AG08396 (cell line): ENCODE measurements around the gene ERI3.

Experiments used
- DNase-seq: peaks from one replicate; pipeline ENCODE4 v3.0.0; 2012; ENCODE audit warnings: low spot score, mixed read lengths

The ERI3 gene

GRCh38 chr1:44261171-44261817, 93.8 kb downstream of the ERI3 start:
- no peak for DNase-seq

DNA sequence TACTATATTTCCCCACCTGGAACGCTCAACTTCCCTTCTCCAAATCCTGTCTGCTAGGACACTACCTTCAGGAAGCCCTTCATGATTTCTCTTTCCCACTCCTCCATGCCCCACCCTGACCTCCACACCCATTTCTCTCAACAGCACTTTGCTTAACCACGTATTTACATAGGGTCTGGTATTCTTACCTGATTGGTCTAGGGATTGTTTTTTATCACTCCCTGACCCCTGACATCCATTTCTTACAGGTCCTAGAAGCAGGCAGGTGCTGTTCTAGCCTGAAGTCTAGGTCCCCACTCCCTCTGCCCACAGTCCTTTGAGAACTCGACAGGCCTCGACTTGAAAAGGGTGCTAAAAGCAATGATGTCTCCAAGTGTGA, 94.3 kb downstream of the ERI3 start:
- no peak for DNase-seq

GRCh38 chr1:44259090-44259489, 96.0 kb downstream of the ERI3 start:
- no peak for DNase-seq

GRCh38 chr1:44256762-44257554, 98.1 kb downstream of the ERI3 start:
- DNase-seq = no peak

DNA sequence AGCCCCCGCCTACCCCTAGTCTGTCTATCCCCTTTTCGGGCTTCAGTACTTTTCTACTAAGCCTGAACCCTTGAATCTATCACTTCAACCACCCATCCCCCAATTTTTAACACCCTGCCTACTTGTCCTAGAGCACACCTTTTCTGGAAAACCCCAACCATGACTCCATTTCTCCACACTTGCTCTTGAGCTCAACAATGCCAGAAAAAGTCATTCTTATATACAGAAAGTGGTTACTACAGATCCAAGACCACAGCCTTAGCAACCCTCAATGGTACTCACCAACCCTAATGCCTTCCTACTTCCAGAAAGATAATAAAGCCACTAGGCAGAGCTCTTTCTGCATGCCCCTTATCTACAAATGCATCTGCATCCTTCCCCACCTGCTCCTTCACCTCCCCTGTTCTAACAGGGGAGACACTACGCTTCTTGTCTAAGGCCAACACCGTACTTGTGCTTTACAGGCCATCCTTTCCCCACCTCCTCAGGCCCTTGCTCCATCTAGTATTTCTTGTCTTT, 100.6 kb downstream of the ERI3 start:
- DNase-seq = no peak

- DNase-seq = no peak
Measured at GRCh38 chr1:44251989-44252671, 102.9 kb downstream of the ERI3 start.

DNA sequence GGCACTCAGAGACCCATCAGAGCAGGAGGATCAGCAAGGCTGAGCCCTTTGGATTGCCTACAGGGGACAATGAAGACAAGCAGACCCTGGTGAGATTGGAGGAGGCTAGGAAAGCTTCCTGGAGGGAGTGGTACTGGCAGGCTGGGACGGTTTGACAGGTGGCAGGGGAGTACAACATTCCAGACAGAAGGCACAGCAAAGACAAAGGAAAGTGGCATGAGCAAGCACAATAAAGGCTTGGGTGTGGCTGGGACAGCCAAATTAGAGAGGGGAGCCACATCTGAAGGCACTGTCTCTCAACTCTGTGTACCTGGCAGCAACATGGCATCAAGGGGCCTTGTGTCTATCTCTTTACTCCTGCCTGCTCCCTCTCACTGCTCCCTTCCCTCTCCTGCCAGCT, 103.6 kb downstream of the ERI3 start:
- no peak for DNase-seq

GRCh38 chr1:44250068-44250781, 104.8 kb downstream of the ERI3 start:
- DNase-seq = no peak

- no peak for DNase-seq
Measured at GRCh38 chr1:44249543-44249942, 105.5 kb downstream of the ERI3 start.

GRCh38 chr1:44246806-44247205, 108.3 kb downstream of the ERI3 start:
- no peak for DNase-seq

DNA sequence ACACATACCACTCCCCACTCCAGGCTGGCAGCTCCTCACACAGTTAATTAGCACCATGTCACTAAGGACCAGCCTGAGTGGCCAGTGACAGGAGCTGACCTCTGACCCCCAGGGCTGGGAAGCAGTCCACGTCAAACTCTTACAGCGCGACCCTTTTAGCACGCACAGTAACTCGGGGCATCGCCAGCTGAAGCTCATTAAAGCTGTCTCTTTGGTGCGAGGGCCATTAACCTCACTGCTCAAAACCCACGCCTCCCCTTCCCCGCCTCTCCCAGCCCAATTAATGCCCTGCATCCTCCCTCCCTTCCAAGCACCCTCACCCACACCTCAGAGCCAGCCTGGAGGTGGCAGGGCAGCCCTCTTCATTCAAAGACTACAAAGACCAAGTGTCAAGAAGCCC, 110.1 kb downstream of the ERI3 start:
- no peak for DNase-seq

DNA sequence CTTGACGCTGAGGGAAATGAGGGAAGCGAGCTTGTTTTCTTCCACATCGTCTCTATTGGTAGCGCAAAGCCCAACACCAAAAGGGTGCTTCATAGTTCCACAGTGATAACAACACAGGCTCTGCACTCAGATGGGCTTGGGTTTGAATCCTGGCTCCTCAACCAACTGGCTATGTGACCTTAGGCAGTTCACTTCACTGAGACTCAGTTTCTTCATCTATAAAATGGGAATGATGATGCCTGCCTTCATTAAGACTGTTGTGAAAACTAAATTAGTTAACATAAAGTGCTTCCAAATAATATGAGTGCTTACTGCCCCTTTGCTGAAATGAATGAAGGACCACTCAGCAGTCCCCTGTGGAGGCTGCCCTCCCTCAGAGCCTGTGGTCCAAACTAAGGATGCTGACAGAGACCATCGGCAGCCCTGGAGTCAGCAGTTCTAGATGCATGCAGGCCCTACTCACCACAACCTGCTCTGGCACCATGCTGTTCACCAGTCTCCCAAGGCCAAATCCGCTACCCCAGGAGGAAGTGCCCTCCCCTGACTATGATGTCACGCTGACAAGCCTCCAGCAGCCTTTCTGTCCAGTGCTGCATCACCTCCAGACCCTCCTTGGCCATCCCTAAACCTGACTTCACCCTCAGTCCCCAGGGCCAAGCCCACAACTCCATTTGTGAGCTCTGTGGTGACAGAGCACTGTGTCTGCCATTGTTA, 111.1 kb downstream of the ERI3 start:
- DNase-seq = no peak

DNA sequence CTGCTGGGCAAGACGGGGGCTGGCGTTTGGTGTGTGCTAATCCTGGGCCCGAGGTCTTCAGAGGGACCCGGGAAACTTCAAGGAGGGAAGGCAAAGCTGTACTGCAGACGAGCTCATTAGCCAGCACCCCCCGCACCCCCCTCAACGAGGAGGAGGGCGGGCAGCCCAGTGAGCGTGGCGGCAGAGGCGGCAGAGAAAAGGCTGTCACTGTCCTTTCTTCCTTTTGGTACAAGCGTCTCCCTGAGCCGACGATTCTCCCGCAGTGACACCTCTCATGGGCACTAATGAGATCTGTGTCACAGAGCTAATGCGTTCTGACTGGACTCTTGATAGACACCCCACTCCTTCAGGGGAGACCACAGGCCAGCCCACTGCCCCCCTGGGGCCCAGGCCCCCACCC, 112.3 kb downstream of the ERI3 start:
- DNase-seq = no peak

- DNase-seq = no peak
Measured at GRCh38 chr1:44240802-44241671, 114.0 kb downstream of the ERI3 start.

GRCh38 chr1:44239961-44240371, 115.1 kb downstream of the ERI3 start:
- DNase-seq = no peak

DNA sequence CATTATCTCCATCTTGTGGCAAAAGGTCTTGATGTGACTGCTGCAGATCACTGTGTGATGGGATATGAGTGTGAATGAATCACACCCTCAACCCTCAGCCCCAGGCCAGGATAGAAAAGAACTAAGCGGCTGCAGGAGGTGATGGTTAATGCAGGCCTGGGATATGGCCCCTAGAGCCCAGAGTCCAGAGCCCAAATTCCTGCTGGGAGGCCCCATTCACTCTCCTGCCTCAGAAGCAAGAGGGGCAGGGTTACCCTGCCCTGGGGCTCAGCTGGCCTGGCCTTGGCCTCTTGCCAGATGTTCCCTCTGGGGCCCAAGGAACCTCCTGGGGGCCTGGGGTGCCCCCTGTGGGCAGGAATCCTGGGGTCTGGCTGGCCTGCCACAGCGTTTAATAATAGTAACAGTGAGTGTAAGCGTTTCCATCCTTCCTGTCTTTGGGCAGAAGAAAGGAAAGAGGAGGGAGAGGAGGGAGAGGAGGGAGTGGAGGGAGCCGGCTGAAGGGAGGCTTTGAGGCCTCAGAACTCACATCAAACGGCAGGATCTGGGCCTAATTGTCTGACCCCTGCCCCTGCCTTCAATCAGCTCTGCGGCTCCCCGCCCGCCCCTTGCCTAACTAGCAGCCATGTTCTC, 115.6 kb downstream of the ERI3 start:
- DNase-seq = peak; percentile 55

DNA sequence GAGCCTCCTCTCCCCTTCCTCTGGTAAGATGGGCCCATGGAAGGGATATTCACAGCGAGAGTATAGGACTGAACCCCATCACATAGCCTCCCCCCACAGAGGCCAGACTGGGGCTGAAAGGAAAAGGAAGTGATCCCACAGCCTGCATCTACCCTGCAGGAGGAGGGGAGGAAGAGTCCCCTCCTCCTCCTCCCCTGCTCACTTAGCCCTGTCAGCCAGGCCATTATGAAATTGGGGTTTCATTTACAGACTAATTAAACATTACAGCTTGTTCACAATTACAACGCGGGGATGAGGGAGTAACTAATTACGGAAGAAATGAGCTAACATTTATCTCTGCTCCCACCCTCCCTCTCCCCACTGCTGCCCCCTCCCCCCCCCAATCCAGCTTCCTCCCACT, 116.4 kb downstream of the ERI3 start:
- no peak for DNase-seq

GRCh38 chr1:44237721-44238457, 117.2 kb downstream of the ERI3 start:
- DNase-seq = peak; percentile 56

- DNase-seq = no peak
Measured at GRCh38 chr1:44236490-44237272, 118.4 kb downstream of the ERI3 start.
